GM19035 (cell line): ENCODE measurements around the gene C2orf69.

ENCODE experiments used
- ATAC-seq: cut with Tn5 transposase; IDR thresholded peaks from one replicate; pipeline ENCODE4 v1.9.1; 2021; ENCODE audit not compliant: unreplicated experiment

Gene C2orf69

GRCh38 chr2:199966976-199967375, 55.9 kb downstream of the C2orf69 start:
- no peak for ATAC-seq

- ATAC-seq: no peak
Measured at GRCh38 chr2:199968126-199968525, 57.0 kb downstream of the C2orf69 start.

GRCh38 chr2:199972088-199972626, 61.1 kb downstream of the C2orf69 start:
- ATAC-seq: no peak

GRCh38 chr2:199973703-199974102, 62.6 kb downstream of the C2orf69 start:
- ATAC-seq: no peak

GRCh38 chr2:199975273-199975895, 64.3 kb downstream of the C2orf69 start:
- ATAC-seq: no peak
